ENCODE measurements around the gene USP40.

- TF ChIP-seq CTCF (IDR thresholded peaks at IDR 0.05), result no peak
- no peak for TF ChIP-seq POLR2AphosphoS5 (IDR thresholded peaks at IDR 0.05)
- TF ChIP-seq EP300 (IDR thresholded peaks at IDR 0.05), result no peak
Observed at GRCh38 chr2:233492078-233492477, 74.5 kb downstream of the USP40 start.

Measured in esophagus muscularis mucosa (tissue), 4 donors.